Muscle layer of duodenum (tissue), 2 donors: ENCODE data around the gene TACR2.

Experiments
- H3K27ac ChIP-seq: one replicate; pipeline ENCODE4 v1.7.0; 2013; ENCODE audit warnings: mild to moderate bottlenecking, low read length
- H3K27me3 ChIP-seq: one replicate; pipeline ENCODE4 v1.7.0; 2013; ENCODE audit warnings: low read depth, mild to moderate bottlenecking, control low read depth, low read length
- H3K36me3 ChIP-seq, 2 donors: one replicate each; pipeline ENCODE4 v1.7.0; 2013; ENCODE audit warnings: low read length in 2 of 2, control low read depth in 1 of 2, mild to moderate bottlenecking in 1 of 2; ENCODE audit not compliant: insufficient read depth in 2 of 2, control insufficient read depth in 1 of 2
- H3K4me1 ChIP-seq, 2 donors: one replicate each; pipeline ENCODE4 v1.7.0; 2013; ENCODE audit warnings: low read length in 2 of 2, mild to moderate bottlenecking in 2 of 2, control low read depth in 1 of 2, moderate library complexity in 1 of 2; ENCODE audit not compliant: insufficient read depth in 2 of 2, control insufficient read depth in 1 of 2
- H3K4me3 ChIP-seq, 2 donors: one replicate each; pipeline ENCODE4 v1.7.0; 2013; ENCODE audit warnings: low read length in 2 of 2, low read depth in 1 of 2, mild to moderate bottlenecking in 1 of 2
- H3K9me3 ChIP-seq, 2 donors: one replicate each; pipeline ENCODE4 v1.7.0; 2013; ENCODE audit warnings: low read length in 2 of 2, control low read depth in 1 of 2, mild to moderate bottlenecking in 1 of 2; ENCODE audit not compliant: control insufficient read depth in 1 of 2
- donor health status: healthy.

Gene TACR2

DNA sequence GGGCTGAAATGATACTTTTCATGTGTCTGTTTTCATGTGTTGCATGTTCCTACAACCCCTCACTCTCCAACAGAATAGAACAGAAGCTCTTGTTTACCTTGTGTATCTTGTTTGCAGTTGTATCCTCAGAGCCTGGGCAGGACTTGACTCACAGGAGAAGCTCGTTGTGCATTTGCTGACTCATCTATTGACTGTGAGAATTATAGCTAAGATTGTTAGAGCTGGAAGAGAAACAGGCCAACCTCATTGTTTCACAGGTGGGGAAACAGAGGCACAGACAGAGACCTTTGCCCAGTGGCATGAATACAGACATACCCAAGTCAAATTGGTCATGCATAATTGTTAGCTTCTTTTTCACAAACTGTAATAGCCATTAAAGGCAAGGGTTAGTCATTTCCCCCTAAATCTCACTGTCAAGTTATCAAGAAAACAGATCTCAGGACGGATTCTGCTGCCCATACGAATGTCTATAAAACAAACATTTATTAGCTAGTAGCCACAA, 30.0 kb upstream of the TACR2 start:
- H3K36me3 ChIP-seq: no peaks in the 10 kb centered on the region
- H3K27ac ChIP-seq: peak overlapping the region; percentile 25
- H3K4me3 ChIP-seq: no peak overlapping the region
- peaks cover 0 to 27% of the 10 kb centered on the region in 2 donors for H3K4me1 ChIP-seq
- no peaks in the 10 kb centered on the region for H3K27me3 ChIP-seq
- no peaks in the 10 kb centered on the region for H3K9me3 ChIP-seq

DNA sequence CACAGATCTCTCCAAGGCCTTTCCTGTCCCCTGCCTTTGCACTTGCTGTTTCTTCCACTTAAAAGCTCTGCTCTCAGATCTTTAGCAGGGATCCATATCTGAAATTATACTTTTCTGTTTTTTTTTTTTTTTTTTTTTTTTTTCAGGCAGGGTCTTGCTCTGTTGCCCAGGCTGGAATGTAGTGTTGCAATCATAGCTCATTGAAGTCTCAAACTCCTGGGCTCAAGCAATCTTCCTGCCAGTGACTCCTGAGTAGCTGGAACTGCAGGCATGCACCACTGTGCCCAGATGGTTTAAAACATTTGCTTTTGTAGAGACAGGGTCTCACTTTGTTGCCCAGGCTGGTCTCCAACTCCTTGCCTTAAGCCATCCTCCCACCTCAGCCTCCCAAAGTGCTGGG, 29.5 kb upstream of the TACR2 start:
- no peak overlapping the region for H3K27ac ChIP-seq
- no peaks in the 10 kb centered on the region for H3K36me3 ChIP-seq
- peaks cover 0 to 23% of the 10 kb centered on the region in 2 donors for H3K4me1 ChIP-seq
- H3K9me3 ChIP-seq: no peaks in the 10 kb centered on the region
- H3K4me3 ChIP-seq: no peak overlapping the region
- H3K27me3 ChIP-seq: no peaks in the 10 kb centered on the region

DNA sequence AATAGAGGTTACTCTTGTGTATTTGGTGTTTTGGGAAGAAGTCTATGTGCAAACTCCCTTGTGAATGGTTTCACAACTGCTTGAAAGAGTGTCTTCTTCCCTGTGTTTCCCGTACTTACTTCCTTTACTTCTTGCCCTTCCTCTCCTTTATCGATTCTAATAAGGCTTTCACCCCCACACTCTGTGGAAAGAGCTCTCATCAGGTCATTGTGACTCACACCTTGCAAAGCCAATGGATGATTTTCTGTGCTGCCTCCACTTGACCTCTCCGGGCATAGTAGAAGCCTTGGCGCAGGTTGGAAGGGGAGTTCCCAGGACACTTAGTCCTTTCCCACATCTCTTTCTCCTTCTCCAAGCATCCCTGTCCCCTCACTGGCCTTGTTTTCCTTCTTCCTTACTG, 28.3 kb upstream of the TACR2 start:
- peaks cover 0 to 14% of the 10 kb centered on the region in 2 donors for H3K4me1 ChIP-seq

DNA sequence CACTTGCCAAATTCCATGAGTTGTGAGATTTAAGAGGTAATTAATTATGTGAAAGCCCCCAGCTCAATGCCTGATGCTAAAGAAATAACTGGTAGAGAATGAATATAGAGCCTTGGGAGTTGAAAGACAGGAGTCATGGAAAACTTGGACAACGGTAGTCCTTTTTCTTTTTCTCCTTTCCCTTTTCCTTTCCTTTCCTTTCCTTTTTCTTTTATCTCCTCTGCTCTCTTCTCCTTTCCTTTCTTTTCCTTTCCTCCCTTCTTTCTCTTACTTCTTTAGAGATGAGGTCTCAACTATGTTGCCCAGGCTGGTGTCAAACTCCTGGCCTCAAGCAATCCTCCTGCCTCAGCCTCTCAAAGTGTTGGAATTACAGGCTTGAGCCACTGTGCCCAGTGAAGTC, 26.6 kb upstream of the TACR2 start:
- no peaks in the 10 kb centered on the region for H3K9me3 ChIP-seq
- H3K4me1 ChIP-seq: peaks cover 3 to 22% of the 10 kb centered on the region in 2 donors
- H3K27me3 ChIP-seq: no peaks in the 10 kb centered on the region
- no peak overlapping the region for H3K4me3 ChIP-seq
- H3K36me3 ChIP-seq: no peaks in the 10 kb centered on the region
- no peak overlapping the region for H3K27ac ChIP-seq

More for the DNA sequence above, 28.3 kb upstream of the TACR2 start:
- Histone ChIP-seq H3K27ac (no peak overlapping the region), H3K9me3 (no peaks in the 10 kb centered on the region), H3K4me3 (no peak overlapping the region), H3K36me3 (no peaks in the 10 kb centered on the region), H3K27me3 (no peaks in the 10 kb centered on the region)

DNA sequence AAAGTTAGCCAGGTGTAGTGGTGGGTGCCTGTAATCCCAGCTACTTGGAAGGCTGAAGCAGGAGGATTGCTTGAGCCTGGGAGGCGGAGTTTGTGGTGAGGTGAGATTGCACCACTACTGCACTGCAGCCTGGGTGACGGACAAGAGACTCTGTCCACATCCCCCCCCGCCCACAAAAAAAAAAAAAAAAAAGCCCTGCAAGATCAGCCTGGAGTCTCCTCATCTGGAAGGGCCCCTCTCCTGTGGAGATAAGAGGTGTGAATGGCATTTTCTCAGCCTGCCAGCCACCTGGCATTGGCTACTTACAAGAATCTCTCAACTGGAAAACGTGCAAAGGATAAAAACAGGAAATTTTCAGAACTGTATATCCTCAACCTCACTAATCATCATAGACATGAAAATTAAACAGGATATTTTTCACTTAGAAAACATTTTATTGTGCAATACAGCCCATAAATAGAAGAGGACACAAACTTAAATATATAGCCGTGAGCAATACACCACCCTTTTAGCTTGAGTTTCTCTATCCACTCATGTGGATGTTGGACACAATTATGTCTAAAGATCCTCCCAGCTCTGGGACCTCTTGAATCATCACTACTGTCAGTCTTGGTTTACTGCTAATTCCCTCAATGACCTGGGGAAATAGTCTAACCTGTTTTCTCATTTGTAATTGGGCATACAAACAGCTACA, 23.2 kb upstream of the TACR2 start:
- H3K4me1 ChIP-seq: peaks cover 3 to 14% of the 10 kb centered on the region in 2 donors

DNA sequence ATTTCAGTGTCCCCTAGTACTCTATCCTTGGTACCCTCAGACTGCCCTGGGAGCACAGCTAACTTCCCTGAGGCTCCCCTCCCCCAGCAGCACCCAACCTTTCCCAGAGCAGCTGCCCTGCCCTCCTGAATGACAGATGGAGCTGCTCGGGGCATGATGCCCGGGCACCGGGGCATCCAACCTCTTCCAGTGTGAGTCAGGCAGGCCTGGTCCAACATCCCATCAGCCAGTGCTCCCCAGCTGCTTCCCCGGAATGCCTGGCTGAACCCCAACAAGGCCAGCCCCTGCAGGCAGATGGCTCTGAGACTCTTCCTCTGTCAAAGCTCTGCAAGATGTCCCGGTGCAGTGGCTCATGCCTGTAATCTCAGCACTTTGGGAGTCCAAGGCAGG, 22.6 kb upstream of the TACR2 start:
- H3K4me1 ChIP-seq: peaks cover 3 to 14% of the 10 kb centered on the region in 2 donors
- no peaks in the 10 kb centered on the region for H3K9me3 ChIP-seq
- peak overlapping the region; percentile 46 for H3K27ac ChIP-seq
- no peak overlapping the region for H3K4me3 ChIP-seq
- no peaks in the 10 kb centered on the region for H3K27me3 ChIP-seq
- H3K36me3 ChIP-seq: no peaks in the 10 kb centered on the region

More for the DNA sequence above, 23.2 kb upstream of the TACR2 start:
- H3K27ac ChIP-seq: no peak overlapping the region
- H3K9me3 ChIP-seq: no peaks in the 10 kb centered on the region
- no peaks in the 10 kb centered on the region for H3K27me3 ChIP-seq
- no peaks in the 10 kb centered on the region for H3K36me3 ChIP-seq
- H3K4me3 ChIP-seq: no peak overlapping the region

DNA sequence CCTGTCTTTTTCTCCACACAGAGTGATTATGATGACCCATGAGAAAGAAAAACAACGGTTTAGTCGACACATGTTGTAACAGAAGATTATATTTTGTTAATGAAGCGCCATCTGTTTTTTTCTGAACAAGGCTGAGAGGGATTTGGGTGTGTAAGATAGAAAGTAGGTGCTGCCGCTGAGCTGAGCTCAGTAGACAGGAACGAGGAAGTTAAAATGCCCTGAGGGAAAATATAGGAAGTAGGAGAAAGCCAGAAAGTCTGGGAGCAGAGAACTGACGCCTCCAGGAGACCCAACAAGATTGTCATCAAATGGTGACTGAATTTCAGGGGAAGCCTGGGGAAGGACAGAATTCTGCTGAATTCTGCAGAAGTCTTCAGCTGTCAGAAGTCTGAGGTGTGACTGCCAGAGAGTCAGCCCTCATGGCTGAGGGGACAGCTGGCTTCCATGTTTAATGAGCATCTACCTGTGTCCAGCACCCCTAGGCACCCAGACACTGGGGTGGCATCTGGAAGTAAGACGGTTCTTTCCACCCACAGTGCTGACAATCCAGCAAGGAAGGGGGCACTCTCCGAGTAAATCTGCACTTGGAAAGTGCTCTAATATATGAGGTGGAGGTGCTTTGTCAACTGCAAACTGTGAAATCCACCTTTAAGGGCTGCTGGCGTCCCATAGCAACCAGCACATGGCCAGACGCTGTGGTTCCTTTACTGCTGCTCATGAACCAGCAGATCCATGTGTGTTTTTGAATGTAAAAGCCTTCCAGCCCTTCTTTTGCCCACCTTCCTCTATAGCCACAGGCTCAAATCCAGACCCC, 22.0 kb upstream of the TACR2 start:
- H3K4me3 ChIP-seq: no peak overlapping the region
- H3K9me3 ChIP-seq: no peaks in the 10 kb centered on the region
- H3K4me1 ChIP-seq: peaks cover 3 to 14% of the 10 kb centered on the region in 2 donors
- no peaks in the 10 kb centered on the region for H3K27me3 ChIP-seq
- H3K36me3 ChIP-seq: no peaks in the 10 kb centered on the region
- H3K27ac ChIP-seq: peak overlapping the region; percentile 64

DNA sequence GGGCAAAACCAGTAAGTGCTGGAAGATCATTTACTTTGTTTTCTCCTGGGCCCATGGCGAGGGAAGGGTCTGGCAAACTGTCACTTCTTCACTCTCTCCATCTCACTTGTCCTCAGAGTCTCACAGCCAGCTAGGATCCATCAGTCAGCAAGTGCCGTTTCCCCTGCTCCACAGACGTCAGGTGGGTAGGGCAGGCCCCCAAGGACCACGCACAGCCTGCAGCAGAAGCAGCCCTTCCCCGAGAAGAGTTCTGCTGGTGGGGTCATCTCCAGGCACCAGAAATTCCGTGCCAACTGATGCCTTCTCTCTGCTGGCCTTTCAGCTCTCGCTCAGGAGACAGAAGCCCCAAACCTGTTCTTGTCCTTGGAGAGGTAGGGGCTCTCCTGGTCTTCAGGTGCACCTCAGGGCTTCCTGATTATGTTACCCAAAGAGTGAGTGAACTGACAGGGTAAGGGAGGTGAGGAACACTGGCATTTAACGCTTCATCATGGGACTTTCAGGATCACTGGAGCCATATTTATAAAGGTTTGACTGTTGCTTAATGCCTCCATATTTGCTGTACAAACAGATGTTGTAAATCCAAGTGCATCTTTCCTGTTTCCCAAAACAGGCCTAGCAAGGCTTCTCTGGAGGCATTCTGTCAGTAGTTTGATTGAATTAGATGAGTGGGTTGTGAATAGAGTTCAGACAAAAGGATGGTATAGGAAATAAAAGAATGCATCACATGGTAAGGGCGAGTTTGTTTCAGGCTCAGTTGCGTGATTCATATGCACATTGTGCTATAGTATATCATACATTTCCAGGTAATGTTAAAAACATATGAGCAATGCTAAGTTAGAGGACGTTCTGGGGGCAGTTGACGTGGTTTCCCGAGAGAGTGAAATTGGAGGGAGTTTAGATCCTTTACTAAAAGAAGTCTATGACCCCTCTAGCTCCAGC, 20.9 kb upstream of the TACR2 start:
- Histone ChIP-seq H3K36me3 (no peaks in the 10 kb centered on the region), H3K27ac (peak overlapping the region; percentile 64), H3K4me1 (peaks cover 3 to 14% of the 10 kb centered on the region in 2 donors), H3K9me3 (no peaks in the 10 kb centered on the region), H3K27me3 (no peaks in the 10 kb centered on the region), H3K4me3 (no peak overlapping the region)

DNA sequence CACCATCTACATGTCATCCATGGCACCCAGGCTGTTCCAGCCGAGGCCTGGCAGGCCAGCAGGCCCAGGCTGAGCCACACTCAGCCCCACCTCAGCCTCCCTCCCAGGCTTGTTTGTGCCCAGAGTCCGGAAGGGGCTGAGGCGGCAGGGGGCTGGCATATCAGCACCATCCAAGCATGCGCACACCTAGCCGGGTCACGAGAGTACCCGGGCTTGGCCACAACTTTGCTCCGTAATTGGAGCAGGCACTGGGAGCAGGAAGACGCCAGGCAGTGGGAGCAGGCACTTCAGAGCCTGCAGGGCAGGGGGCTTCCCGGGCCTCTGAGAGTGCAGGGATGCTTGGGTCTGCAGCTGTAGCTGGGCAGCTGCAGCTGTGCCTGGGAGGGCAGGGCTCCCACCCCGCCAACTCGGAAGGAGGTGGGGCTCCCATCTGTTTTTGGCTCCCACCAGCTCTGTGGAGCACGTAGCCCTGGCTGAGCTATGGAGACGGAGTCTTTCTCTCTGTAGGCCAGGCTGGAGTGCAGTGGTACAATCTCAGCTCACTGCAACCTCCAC, 19.3 kb upstream of the TACR2 start:
- H3K36me3 ChIP-seq: no peaks in the 10 kb centered on the region
- H3K27ac ChIP-seq: no peak overlapping the region
- H3K27me3 ChIP-seq: no peaks in the 10 kb centered on the region
- H3K9me3 ChIP-seq: no peaks in the 10 kb centered on the region
- H3K4me1 ChIP-seq: peaks cover 3 to 14% of the 10 kb centered on the region in 2 donors
- no peak overlapping the region for H3K4me3 ChIP-seq

DNA sequence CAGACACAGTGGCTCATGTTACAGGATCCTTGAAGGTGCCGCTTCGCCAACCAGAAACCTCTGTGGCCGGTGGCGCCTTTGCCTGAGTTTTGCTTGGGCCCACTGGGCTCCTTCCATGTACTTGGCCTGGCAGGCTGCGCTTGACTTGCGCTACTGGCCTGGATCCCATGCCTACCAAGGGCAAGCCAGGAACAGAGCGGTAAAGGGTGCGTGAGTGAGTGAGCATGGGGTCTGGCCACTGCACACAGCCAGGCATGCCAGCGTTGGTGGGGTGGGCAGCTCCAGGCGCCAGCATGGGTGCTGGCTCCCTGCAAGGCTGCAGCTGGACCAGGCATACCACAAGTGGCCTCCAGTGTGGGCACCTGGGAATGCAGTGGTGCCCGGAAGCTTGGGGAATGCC, 18.2 kb upstream of the TACR2 start:
- H3K9me3 ChIP-seq: no peaks in the 10 kb centered on the region
- no peak overlapping the region for H3K27ac ChIP-seq
- H3K36me3 ChIP-seq: no peaks in the 10 kb centered on the region
- H3K27me3 ChIP-seq: no peaks in the 10 kb centered on the region
- H3K4me1 ChIP-seq: peaks cover 3 to 14% of the 10 kb centered on the region in 2 donors
- H3K4me3 ChIP-seq: no peak overlapping the region
